Measurements from ENCODE around the gene GRM8.

Gene GRM8

DNA sequence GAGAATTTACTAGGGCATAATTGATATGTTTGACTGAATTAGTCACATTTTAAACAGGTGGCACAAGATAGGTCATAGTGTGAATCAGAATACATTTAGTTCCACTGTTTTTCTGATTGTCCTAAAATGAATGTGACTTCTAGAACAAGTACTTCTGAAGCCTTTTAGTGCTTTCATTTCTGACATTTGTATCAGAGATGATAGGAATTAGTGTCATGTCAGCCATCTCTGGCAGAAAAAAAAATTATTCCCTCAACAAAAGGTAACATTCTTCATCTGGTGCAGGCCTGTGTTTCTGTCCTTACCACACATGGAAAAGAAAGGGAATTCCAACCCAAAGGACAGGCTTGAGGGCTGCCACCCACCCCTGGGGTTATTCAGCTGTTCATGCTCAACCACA, 21.3 kb downstream of the GRM8 start:
- TF ChIP-seq, protein P1, sequence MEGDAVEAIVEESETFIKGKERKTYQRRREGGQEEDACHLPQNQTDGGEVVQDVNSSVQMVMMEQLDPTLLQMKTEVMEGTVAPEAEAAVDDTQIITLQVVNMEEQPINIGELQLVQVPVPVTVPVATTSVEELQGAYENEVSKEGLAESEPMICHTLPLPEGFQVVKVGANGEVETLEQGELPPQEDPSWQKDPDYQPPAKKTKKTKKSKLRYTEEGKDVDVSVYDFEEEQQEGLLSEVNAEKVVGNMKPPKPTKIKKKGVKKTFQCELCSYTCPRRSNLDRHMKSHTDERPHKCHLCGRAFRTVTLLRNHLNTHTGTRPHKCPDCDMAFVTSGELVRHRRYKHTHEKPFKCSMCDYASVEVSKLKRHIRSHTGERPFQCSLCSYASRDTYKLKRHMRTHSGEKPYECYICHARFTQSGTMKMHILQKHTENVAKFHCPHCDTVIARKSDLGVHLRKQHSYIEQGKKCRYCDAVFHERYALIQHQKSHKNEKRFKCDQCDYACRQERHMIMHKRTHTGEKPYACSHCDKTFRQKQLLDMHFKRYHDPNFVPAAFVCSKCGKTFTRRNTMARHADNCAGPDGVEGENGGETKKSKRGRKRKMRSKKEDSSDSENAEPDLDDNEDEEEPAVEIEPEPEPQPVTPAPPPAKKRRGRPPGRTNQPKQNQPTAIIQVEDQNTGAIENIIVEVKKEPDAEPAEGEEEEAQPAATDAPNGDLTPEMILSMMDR (conservative IDR thresholded peaks at IDR 0.05), result no peak
- H3K27ac ChIP-seq, result no peak overlapping the region

DNA sequence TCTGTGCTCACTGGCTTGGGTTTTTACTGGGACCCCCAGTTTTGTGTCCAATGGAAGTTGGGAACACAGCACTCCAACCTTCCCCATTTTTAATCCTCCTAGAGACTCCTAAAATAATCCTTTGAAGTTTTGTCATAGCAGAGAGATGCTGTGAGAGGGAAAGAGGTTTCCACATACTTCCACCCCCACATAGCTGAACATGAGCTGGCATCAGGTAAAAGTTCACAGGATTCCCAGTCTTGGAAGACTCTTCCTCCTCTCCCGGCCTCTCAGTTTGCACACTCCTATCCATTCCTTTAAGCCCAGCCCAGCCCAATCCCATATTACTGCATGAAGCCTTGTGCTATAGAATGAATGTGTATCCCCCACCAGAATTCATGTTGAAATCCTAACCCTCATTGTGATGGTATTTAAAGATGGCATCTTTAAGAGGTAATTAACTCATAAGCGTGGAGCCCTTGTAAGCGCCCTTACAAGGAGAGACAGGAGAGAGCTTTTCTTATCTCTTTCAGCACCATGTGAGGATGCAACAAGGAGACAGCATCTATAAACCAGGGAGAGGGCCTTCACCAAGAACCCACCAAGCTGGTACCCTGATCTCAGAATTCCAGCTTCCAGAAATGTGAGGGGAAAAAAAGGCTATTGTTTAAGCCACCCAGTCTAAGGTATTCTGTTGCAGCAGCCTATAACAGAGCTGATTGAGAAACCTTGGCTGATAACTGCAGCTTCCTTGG, 22.4 kb downstream of the GRM8 start:
- no peak overlapping the region for H3K27ac ChIP-seq
- TF ChIP-seq, protein P1 (conservative IDR thresholded peaks at IDR 0.05), result no peak

DNA sequence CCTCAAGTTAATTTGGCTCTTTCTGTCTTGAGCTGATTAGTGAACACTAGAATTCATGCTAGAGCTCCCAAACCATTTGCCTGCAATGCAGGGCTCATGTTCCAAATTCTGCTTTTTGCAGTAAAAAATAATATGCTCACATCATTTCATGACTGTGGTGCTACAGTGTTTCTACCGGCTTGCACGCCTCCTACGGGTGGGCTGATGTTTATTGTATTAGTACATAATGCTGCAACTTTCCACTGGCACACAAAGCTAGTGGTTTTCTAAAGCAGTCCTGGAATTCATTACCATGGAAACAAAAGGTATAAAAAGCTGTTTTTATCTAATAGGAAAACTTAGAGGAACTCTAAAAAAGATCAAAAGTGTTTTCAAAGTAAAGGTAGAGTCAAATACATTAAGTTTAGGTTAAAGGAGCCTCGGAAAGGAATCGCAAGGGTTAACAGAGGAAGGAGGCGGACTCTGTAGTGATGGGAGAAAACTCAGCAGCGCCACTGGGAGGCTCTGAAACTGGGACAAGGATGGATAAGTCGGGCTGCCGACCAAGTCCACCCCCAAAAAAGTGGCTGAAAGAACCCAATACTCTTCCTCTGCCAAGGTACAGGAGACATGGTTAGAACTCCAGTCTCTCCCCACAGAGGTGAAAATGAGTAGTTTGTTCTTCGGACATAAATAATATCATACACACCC, 25.9 kb downstream of the GRM8 start:
- H3K27ac ChIP-seq, result no peak overlapping the region
- TF ChIP-seq, protein P1 (conservative IDR thresholded peaks at IDR 0.05), result no peak

DNA sequence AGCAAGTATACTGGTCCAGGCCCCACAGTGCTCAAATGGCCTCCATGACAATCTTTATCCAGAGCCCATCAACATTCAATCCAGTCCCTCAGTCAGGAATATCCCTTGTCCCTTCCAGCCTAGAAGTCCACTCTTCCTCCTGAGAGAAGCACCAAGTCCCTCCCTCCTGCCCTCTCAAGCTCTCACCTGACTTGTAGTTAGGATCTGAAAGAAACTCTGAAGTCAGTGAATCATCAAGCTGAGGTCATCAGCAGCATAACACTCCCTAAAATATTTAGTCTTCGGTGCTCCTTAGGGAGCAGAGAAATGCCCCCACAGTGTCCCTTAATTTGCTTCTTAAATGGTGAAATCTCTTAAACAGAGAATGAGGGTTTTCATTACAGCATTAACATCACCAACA, 31.0 kb downstream of the GRM8 start:
- TF ChIP-seq, protein P1 (conservative IDR thresholded peaks at IDR 0.05), result no peak
- H3K27ac ChIP-seq, result no peak overlapping the region

DNA sequence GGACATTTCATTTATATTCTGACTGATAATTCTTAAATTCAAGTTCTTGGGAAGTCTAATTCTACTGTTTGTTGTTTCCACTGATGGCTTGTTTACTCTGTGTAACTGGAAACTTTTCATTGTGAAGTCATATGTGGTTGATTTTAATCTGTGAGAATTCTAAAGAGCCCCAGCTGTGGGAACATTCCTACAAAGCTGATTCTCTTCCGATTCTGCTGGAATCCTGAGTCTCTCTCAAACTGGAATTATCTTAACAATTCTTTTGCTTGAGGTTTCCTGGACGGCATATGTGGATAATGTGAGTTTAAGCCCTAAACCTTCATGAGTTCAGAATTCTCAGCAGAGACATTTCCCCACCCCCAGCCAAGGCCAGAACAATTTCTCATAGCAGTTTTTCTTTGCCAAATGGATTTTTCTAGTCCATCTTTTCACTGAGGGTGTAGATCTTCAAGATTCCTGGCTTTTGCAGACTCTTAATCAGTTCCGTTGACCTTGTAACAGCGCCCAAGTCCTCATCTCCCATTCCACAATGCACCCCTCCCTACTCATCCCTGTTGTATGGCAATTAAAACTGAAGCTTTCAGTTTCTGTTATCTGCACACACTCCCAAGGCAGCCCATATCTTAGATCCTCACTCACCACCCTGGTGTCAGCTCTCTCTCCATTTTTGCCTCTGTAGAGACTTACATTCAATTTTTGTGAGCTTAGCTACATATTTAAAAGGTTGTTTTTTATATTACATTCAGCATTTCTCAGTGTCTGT, 37.6 kb downstream of the GRM8 start:
- TF ChIP-seq, protein P1 (conservative IDR thresholded peaks at IDR 0.05), result no peak
- no peak overlapping the region for H3K27ac ChIP-seq

DNA sequence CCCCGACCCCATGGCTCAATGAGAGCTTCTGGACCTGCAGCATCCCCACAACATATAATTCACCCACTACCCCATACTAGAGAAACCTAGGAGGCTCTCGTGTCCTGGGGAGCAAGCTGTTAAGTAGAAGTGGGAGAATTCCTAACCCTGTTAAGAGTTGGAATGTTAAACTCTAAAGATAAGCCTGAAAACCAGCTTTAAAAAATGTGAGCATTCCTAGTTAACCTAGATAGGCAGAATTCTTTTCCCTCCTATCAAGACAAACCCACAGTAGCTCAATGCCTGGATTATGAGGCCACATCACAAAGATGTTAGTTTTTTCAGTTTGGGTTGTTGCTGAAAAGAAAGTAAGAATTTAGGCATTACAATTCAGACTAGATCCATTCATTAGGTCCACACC, 42.9 kb downstream of the GRM8 start:
- TF ChIP-seq, protein P1 (conservative IDR thresholded peaks at IDR 0.05), result no peak
- H3K27ac ChIP-seq, result no peak overlapping the region

DNA sequence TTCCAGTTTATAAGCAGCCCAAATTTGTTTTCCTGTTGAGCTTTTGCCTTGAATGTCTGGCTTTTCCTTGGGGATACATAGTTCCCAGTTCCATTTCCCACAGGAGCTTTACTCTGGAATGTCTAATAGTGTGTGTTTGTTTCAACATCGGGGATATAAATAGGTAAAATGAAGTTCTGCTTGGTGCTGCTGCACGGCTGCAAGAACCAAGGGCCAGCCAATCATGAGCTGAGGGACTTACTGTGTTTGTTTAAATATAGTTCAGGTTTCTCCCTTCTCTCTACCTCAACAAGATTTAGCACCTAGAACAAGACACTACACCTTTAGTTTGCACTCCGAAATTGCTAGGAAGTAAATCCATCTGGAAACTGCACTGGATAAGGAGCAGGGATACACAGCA, 43.9 kb downstream of the GRM8 start:
- TF ChIP-seq, protein P1 (conservative IDR thresholded peaks at IDR 0.05), result no peak

More for the DNA sequence above, 43.9 kb downstream of the GRM8 start:
- H3K27ac ChIP-seq, result no peak overlapping the region
